HFF-Myc (cell line): ENCODE measurements around the gene BSG.
"Not testable (repeated sequence)": the region's sequence is repeated elsewhere in the genome, so short reads cannot be mapped to it uniquely, and the experiment has no call there.

Experiments used
- DNase-seq: peaks from one replicate; pipeline ENCODE4 v3.0.0-alpha.2; 2011; ENCODE audit warnings: low read depth; ENCODE audit errors: extremely low read depth
- H3K4me3 ChIP-seq: replicated peaks from 2 replicates; pipeline ENCODE4 v1.5.1; 2011; ENCODE audit warnings: low read depth, mild to moderate bottlenecking, control low read depth, low read length
- CTCF ChIP-seq: IDR thresholded peaks from 2 replicates; pipeline ENCODE4 v1.5.1; 2012; ENCODE audit warnings: mild to moderate bottlenecking, low read depth, low read length, control low read depth; ENCODE audit errors: missing control alignments

Gene BSG

GRCh38 chr19:618674-619285 lies 46.4 kb downstream of the BSG start:
- TF ChIP-seq CTCF: no peak
- no peak for DNase-seq
- H3K4me3 ChIP-seq: no peak overlapping the region

- TF ChIP-seq CTCF: no peak
- no peak overlapping the region for H3K4me3 ChIP-seq
- no peak for DNase-seq
These were observed 47.0 kb downstream of the BSG start for GRCh38 chr19:619286-620002.

- no peak overlapping the region for H3K4me3 ChIP-seq
- no peak for TF ChIP-seq CTCF
- DNase-seq: no peak
These were observed 47.9 kb downstream of the BSG start for GRCh38 chr19:620166-620862.

- DNase-seq, H3K4me3 ChIP-seq: not testable (repeated sequence)
These were observed 48.8 kb downstream of the BSG start for GRCh38 chr19:621191-621590.

- TF ChIP-seq CTCF: no peak
- no peak overlapping the region for H3K4me3 ChIP-seq
- DNase-seq: no peak
These were observed 49.4 kb downstream of the BSG start for GRCh38 chr19:621819-622218.

- TF ChIP-seq CTCF: no peak
- no peak for DNase-seq
These were observed 50.3 kb downstream of the BSG start for GRCh38 chr19:622666-623065.

GRCh38 chr19:623175-623916 lies 51.0 kb downstream of the BSG start:
- no peak for TF ChIP-seq CTCF
- no peak overlapping the region for H3K4me3 ChIP-seq
- DNase-seq: no peak

More at GRCh38 chr19:622666-623065, 50.3 kb downstream of the BSG start:
- H3K4me3 ChIP-seq: no peak overlapping the region
